HCT116 (cell line): ENCODE measurements around the gene COBLL1. TPM values are rescaled to one million over a fixed set of nuclear protein-coding genes. Genes with fewer than 3 reads are reported as not detected.

Source experiments
- ATAC-seq: fragments of 200-7000 bp; cut with Tn5 transposase; 2 replicates; pipeline ENCODE4 v1.9.1; 2020; ENCODE audit warnings: mild to moderate bottlenecking, moderate library complexity
- BruUV-seq: library from RNA; stranded (reverse); fragments of 400-500 nt; replicated peaks from 2 replicates; lab custom pipeline; 2021; lab: Mats Ljungman, UMichigan
- CTCF ChIA-PET: fragments of 300-600 bp; sonication (Branson Sonifier 250); formaldehyde crosslinking; loops from one replicate; lab custom pipeline; 2021; ENCODE audit warnings: antibody characterized with exemption; lab: Charles Lee
- POLR2A ChIA-PET: fragments of 300-600, 350-600 bp; sonication (Branson Sonifier 250); formaldehyde crosslinking; loops from one replicate; lab custom pipeline; 2021; ENCODE audit warnings: antibody characterized with exemption; lab: Charles Lee
- RAD21 ChIA-PET, 2 experiments: fragments of 300-600 bp; sonication (Branson Sonifier 250); formaldehyde crosslinking; loops; one replicate each; lab custom pipeline; 2023; ENCODE audit warnings: low total read pairs in 2 of 2; ENCODE audit not compliant: uncharacterized antibody in 2 of 2, unreplicated experiment in 2 of 2, low non-redundant PET in 1 of 2; lab: Charles Lee
- DNase-seq: peaks from one replicate; pipeline ENCODE4 v3.0.0-alpha.2; 2010; ENCODE audit warnings: low read depth, low spot score
- H2AFZ ChIP-seq: fragments of 200-600 bp; shearing (Covaris generic), sonication (generic); 2 replicates; pipeline ENCODE4 v1.6.1; 2017; ENCODE audit warnings: low read depth, mixed run types, mixed read lengths, antibody characterized with exemption, low read length; ENCODE audit not compliant: poor library complexity, severe bottlenecking
- H3K27ac ChIP-seq: 2 replicates; pipeline ENCODE4 v1.5.1; 2012; ENCODE audit warnings: low read depth, low read length
- H3K27me3 ChIP-seq: fragments of 200-600 bp; sonication (generic); 2 replicates; pipeline ENCODE4 v1.6.1; 2016; ENCODE audit warnings: mixed run types, low read length, mixed read lengths; ENCODE audit not compliant: insufficient read depth
- H3K36me3 ChIP-seq, 2 experiments: fragments of 200-500 bp in 1 of 2; fragments of 200-600 bp in 1 of 2; sonication (Bioruptor generic) in 1 of 2; sonication (generic) in 1 of 2; 2 replicates each; pipeline versions ENCODE4 v1.5.1 to v1.6.1; 2014 to 2016; ENCODE audit warnings: low read length in 2 of 2, inconsistent platforms in 1 of 2, mixed read lengths in 1 of 2, mixed run types in 1 of 2; ENCODE audit not compliant: insufficient read depth in 2 of 2, control insufficient read depth in 1 of 2
- H3K4me1 ChIP-seq, 2 experiments: fragments of 200-600 bp in 1 of 2; sonication (generic) in 1 of 2; 2 replicates each; pipeline versions ENCODE4 v1.5.1 to v1.6.1; 2012 to 2017; ENCODE audit warnings: low read length in 2 of 2, inconsistent platforms in 1 of 2, mild to moderate bottlenecking in 1 of 2, mixed read lengths in 1 of 2, mixed run types in 1 of 2, moderate library complexity in 1 of 2; ENCODE audit not compliant: insufficient read depth in 2 of 2, control insufficient read depth in 1 of 2
- H3K4me2 ChIP-seq: fragments of 200-600 bp; sonication (generic); 2 replicates; pipeline ENCODE4 v1.6.1; 2017; ENCODE audit warnings: mixed run types, low read length, mixed read lengths
- H3K4me3 ChIP-seq, 2 experiments: fragments of 200-600 bp in 1 of 2; sonication (generic) in 1 of 2; replicated peaks in 1 of 2; 2 replicates each; pipeline ENCODE4 v1.5.1; 2011 to 2016; ENCODE audit warnings: low read length in 2 of 2, control low read depth in 1 of 2, low read depth in 1 of 2, mild to moderate bottlenecking in 1 of 2, mixed read lengths in 1 of 2, mixed run types in 1 of 2
- H3K79me2 ChIP-seq: fragments of 200-600 bp; sonication (generic); 2 replicates; pipeline ENCODE4 v1.6.1; 2017; ENCODE audit warnings: mild to moderate bottlenecking, mixed run types, low read length, moderate library complexity, mixed read lengths; ENCODE audit not compliant: insufficient read depth
- H3K9ac ChIP-seq: fragments of 200-600 bp; sonication (generic); 2 replicates; pipeline ENCODE4 v1.6.1; 2016; ENCODE audit warnings: low read length, mixed read lengths
- H3K9me2 ChIP-seq: fragments of 200-600 bp; sonication (generic), shearing (Covaris generic); 2 replicates; pipeline ENCODE4 v1.6.1; 2017; ENCODE audit warnings: mixed run types, mild to moderate bottlenecking, moderate library complexity; ENCODE audit not compliant: insufficient read depth
- H3K9me3 ChIP-seq, 2 experiments: fragments of 200-500 bp in 1 of 2; fragments of 200-600 bp in 1 of 2; sonication (Bioruptor generic) in 1 of 2; sonication (generic) in 1 of 2; 2 replicates each; pipeline ENCODE4 v1.6.1; 2014 to 2017; ENCODE audit warnings: low read length in 2 of 2, mixed read lengths in 2 of 2, inconsistent platforms in 1 of 2, low read depth in 1 of 2, mild to moderate bottlenecking in 1 of 2, mixed run types in 1 of 2, moderate library complexity in 1 of 2; ENCODE audit not compliant: control insufficient read depth in 1 of 2, insufficient read depth in 1 of 2
- H4K20me1 ChIP-seq: fragments of 200-600 bp; sonication (generic), shearing (Covaris generic); 2 replicates; pipeline ENCODE4 v1.6.1; 2017; ENCODE audit warnings: mixed run types, mild to moderate bottlenecking, moderate library complexity; ENCODE audit not compliant: insufficient read depth
- ATF3 ChIP-seq: IDR thresholded peaks from 2 replicates; pipeline ENCODE4 v1.6.1; 2012
- CBX3 ChIP-seq: IDR thresholded peaks from 2 replicates; pipeline ENCODE4 v1.6.1; 2012; ENCODE audit warnings: low read depth
- CEBPB ChIP-seq: IDR thresholded peaks from 2 replicates; pipeline ENCODE4 v1.6.1; 2012; ENCODE audit warnings: low read depth
- EGR1 ChIP-seq: IDR thresholded peaks from 2 replicates; pipeline ENCODE4 v1.6.1; 2012; ENCODE audit warnings: low read depth
- ELF1 ChIP-seq: IDR thresholded peaks from 2 replicates; pipeline ENCODE4 v1.6.1; 2012; ENCODE audit warnings: low read depth, borderline replicate concordance
- EZH2 ChIP-seq: fragments of 200-600 bp; sonication (generic); IDR thresholded peaks from 2 replicates; pipeline ENCODE4 v1.6.1; 2017; ENCODE audit warnings: antibody characterized with exemption, mixed run types
- EZH2phosphoT487 ChIP-seq: fragments of 200-600 bp; IDR thresholded peaks from 2 replicates; pipeline ENCODE4 v1.6.1; 2018; ENCODE audit warnings: antibody characterized with exemption, borderline replicate concordance
- FOSL1 ChIP-seq: IDR thresholded peaks from 2 replicates; pipeline ENCODE4 v1.6.1; 2012; ENCODE audit warnings: low read depth
- MAX ChIP-seq: IDR thresholded peaks from 2 replicates; pipeline ENCODE4 v1.6.1; 2012
- POLR2A ChIP-seq: IDR thresholded peaks from 2 replicates; pipeline ENCODE4 v1.7.0; 2011; ENCODE audit warnings: borderline replicate concordance; ENCODE audit not compliant: insufficient read depth, insufficient read length; ENCODE audit errors: extremely low read depth
- POLR2AphosphoS5 ChIP-seq: IDR thresholded peaks from 2 replicates; pipeline ENCODE4 v1.6.1; 2011; ENCODE audit warnings: mild to moderate bottlenecking, low read depth, low read length, moderate library complexity
- RAD21 ChIP-seq: IDR thresholded peaks from 2 replicates; pipeline ENCODE4 v1.6.1; 2012; ENCODE audit warnings: low read depth, mild to moderate bottlenecking
- REST ChIP-seq: IDR thresholded peaks from 2 replicates; pipeline ENCODE4 v1.6.1; 2012; ENCODE audit warnings: low read depth
- SIN3A ChIP-seq: IDR thresholded peaks from 2 replicates; pipeline ENCODE4 v1.6.1; 2012; ENCODE audit warnings: low read depth
- SP1 ChIP-seq: IDR thresholded peaks from 2 replicates; pipeline ENCODE4 v1.6.1; 2012; ENCODE audit warnings: low read depth
- SRF ChIP-seq: IDR thresholded peaks from 2 replicates; pipeline ENCODE4 v1.6.1; 2012; ENCODE audit warnings: low read depth
- TCF7L2 ChIP-seq: IDR thresholded peaks from 2 replicates; pipeline ENCODE4 v1.7.0; 2011; ENCODE audit warnings: borderline replicate concordance, inconsistent platforms; ENCODE audit not compliant: insufficient read depth, insufficient read length; ENCODE audit errors: extremely low read depth
- YY1 ChIP-seq: IDR thresholded peaks from 2 replicates; pipeline ENCODE4 v1.6.1; 2011; ENCODE audit warnings: low read length, low read depth, moderate library complexity, mild to moderate bottlenecking; ENCODE audit not compliant: insufficient replicate concordance; ENCODE audit errors: extremely low read depth
- ZFX ChIP-seq: fragments of 450-650 bp; IDR thresholded peaks from 2 replicates; pipeline ENCODE4 v1.6.1; 2017
- ZNF274 ChIP-seq: fragments of 200-500 bp; sonication (Bioruptor generic); IDR thresholded peaks from 2 replicates; pipeline ENCODE4 v1.6.1; 2014; ENCODE audit warnings: mild to moderate bottlenecking, low read depth, low read length, inconsistent platforms
- intact Hi-C: fragments of 100-400 bp; cut with micrococcal nuclease; formaldehyde crosslinking; loops from 2 replicates; pipeline ENCODE4 v1.10.0; 2022
- total RNA-seq: library from RNA; stranded (reverse); gene quantifications from one replicate; pipeline ENCODE4 v1.2.1, GENCODE V29; 2021; ENCODE audit not compliant: unreplicated experiment

The COBLL1 gene
- total RNA-seq, 1 experiment from 2014 or later: 3.6 TPM

GRCh38 chr2:164836907-164837306, 4.7 kb downstream of the COBLL1 start (continued):
- TF ChIP-seq REST: no peak
- TF ChIP-seq EZH2phosphoT487: no peak
- no peak for TF ChIP-seq POLR2AphosphoS5
- no peak for TF ChIP-seq YY1
- TF ChIP-seq EGR1: no peak
- TF ChIP-seq FOSL1: no peak

- BruUV-seq: no TSS peak
- intact Hi-C loops: no loop called here
- Histone ChIP-seq H3K27ac (no peak overlapping the region), H2AFZ (no peak overlapping the region), H3K4me1 (peaks cover 4 to 5% of the 10 kb centered on the region in 2 experiments; a peak in 2 of 4 replicates), H3K9ac (no peak overlapping the region), H3K4me2 (no peak overlapping the region), H4K20me1 (no peaks in the 10 kb centered on the region), H3K36me3 (no peaks in the 10 kb centered on the region), H3K4me3 (no peak overlapping the region), H3K27me3 (no peaks in the 10 kb centered on the region), H3K9me3 (no peaks in the 10 kb centered on the region), H3K9me2 (no peaks in the 10 kb centered on the region), H3K79me2 (no peaks in the 10 kb centered on the region)
- ChIA-PET CTCF (no interaction called here), RAD21 (no interaction called here), POLR2A (no interaction called here)
- TF ChIP-seq YY1: no peak
- TF ChIP-seq ATF3: no peak
- no peak for TF ChIP-seq ELF1
- TF ChIP-seq EZH2phosphoT487: no peak
- TF ChIP-seq CEBPB: no peak
- no peak for TF ChIP-seq POLR2A
- TF ChIP-seq SP1: no peak
- TF ChIP-seq CBX3: no peak
- TF ChIP-seq RAD21: no peak
- no peak for TF ChIP-seq MAX
- no peak for TF ChIP-seq SIN3A
- no peak for TF ChIP-seq SRF
- no peak for TF ChIP-seq EGR1
- no peak for TF ChIP-seq TCF7L2
- no peak for TF ChIP-seq ZFX
- TF ChIP-seq ZNF274: no peak
- no peak for TF ChIP-seq EZH2
- TF ChIP-seq REST: no peak
- ATAC-seq (no peak), DNase-seq (no peak)
These were observed 6.3 kb downstream of the COBLL1 start for GRCh38 chr2:164835302-164835701.
